T1000 (cell line): ENCODE data around the gene DAB2IP.
"Not testable (repeated sequence)": the region's sequence is repeated elsewhere in the genome, so short reads cannot be mapped to it uniquely, and the experiment has no call there.

Experiments
- DNase-seq: peaks from one replicate; lab custom pipeline; 2025; ENCODE audit warnings: mixed read lengths; lab: John Stamatoyannopoulos, UW

The DAB2IP gene

DNA sequence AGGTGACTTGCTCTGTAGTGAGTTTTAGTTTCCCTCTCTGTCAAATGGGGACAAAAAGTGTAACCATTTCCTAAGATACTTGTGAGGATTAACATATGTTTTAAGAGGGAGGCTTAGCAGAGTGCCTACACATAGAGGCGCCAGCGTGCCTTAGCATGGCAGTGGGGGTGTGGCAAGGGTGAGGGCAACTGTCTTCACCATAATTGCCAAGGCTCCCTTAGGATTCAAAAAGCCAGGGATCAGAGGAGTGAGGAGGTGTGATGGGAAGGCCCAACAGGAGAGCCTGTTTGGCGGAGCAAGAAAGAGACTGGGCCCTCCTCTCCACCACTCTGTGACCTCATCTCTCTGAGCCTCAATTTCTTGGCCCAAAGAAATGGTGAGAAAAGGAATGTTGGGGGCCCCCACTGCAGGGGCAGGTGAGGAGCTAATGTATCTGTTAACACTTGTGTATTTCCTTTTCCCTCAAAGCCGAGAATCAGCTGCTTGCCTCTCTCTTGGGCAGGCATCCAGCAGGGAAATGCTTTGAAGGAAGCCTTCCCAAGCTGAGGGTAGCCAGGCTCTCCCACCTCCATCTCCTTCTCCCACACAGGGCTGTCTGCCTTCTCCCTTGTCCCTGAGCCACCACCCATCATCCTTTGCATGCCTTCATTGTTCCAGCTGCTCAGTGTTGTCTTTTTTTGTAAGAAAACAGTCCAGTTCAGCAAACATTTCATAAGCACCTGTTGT, 76.0 kb downstream of the DAB2IP start:
- no peak for DNase-seq

DNA sequence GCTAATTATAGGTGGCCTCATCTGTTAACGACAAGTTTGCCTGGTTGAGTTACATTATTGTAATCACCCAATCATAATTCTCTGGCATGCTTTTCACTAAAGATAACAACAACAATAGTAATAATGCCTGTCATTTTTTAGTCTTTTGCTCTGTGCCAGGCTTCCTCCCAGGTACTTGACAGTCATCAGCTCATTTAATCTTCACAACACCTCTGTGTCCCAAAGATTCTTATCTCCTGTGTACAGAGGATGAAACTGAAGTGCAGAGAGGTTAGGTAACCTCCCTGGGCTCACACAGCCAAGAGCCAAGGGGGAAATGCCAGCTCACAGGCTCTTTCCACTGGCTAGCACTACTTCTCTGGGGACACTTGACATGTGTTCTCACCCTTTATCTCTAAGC, 77.5 kb downstream of the DAB2IP start:
- no peak for DNase-seq

DNA sequence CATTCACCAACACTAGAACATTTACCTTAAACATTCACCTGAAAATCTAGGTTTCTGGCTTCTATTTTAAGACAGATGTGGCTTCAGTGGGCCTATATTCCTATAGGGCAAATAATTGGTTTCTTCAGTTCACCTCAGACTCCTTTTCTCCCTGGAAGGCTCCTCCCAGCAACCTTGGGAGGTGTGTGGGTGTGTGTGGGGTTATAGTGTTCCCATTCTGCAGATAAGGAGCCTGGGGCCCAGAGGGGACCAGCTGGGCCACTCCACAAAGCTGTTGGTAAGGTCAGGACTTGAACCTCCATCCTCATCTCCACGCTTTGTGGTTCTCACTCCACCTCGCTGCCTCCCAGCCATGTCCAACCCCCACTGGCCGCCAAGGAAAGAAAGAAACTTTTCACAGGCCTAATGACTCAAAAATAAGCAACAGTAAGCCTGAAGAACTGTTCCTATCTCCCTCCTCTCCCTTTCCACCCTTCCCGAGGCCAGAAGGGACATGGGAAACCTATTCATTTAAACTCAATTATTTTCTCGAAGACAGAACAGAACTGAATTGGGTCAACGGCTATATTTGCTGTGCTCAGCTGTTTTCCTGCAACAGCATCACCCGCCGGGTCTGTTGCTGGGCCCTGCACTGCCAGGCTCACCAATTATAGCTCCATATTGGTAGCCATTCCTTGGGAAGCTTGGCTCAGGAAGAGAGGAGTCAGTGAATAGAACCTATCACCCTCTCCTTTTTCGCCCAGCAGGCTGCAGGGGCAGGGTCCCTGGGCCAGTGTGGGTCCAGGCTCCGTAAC, 78.5 kb downstream of the DAB2IP start:
- no peak for DNase-seq

DNA sequence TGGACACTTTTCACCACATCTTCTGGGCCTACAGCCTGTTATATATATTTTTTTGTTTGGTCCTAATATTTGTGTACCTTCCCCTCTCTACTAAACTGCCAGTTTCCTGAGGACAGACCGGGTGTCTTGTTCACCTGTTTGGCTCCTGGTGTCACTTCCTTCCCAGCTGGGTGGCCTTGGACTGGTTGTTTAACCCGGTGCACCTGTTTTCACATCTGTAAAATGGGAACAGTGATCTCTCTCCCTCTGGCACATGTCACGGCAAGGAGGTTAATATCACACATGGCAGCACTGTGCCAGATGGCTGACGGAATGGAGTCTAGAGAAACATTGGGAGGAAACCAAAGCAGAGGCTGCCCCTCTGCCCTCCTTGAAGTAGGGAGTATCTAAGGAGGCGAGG, 79.7 kb downstream of the DAB2IP start:
- DNase-seq: no peak

DNA sequence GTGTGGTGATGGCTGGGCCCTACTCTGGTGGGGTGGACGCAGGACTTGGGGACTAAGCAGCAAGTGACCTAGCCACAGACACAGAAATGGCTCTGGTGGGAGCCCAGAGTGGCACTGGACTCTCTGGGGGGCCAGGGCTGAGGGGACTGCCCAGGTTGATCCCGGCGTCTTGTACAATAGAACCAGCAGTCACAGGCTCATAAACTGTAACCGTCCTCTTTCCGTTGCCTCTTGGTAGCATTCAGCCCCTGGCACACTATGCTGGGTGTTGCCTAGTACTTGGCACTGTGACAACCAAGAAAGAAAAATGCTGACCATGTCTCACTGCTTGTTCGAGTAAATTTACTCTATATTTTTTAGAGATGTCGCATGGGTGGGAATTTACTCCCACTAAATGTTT, 80.5 kb downstream of the DAB2IP start:
- no peak for DNase-seq

DNA sequence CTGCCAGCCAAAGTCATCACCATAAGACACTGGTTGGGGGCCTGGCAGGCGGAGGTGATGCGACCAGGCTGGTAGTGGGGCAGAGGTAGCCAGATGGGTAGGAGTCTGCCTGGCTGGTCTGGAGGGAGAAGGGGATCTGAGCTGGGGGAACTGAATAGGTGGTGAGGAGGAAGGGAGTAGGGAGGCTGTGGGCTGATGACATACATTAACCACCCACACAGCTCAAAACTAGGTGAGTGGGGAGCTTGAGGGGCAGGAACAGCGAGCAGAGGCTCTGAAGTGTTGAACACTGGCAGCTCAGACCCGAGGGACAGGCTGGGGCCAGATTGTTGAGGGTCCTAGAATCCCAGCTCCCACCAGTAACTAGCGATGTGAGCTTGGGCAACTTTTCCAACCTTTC, 81.0 kb downstream of the DAB2IP start:
- DNase-seq: no peak

DNA sequence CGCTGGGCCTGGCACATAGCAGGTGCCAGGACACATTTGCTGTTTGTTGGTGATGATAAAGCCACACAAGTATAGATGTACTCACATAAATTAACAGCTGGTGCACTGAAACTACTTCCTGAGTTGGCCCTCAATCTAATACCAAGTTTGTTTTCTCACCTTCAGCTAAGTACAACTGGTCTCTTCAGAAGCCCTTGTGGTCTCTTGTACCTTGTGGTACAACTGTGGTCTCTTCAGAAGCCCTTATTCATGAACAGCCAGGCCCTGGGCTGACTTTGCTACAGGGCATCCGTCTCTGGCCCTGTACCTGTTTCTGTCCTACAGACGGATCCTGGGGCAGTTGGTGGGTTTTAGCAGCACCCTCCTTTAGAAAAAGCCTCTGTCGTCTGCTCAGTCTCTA, 81.5 kb downstream of the DAB2IP start:
- DNase-seq: no peak

DNA sequence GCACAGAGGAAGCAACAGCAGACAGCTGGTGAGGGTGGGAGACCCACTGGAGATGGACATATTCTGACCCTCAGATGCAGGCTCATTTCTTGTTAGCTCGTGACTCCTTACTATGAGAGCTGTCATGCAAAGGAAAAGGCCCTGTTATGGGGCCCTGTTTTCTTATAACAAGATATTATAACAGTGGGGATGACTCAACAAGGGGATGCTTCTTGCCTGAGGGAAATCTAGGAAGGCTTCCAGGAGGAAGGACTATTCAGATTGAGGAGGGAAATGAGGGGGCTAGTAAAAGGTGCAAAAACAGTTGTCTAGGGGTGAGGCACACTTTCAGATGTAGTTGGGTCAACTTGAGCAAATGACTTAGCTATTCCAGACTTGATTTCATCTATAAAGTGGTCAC, 83.0 kb downstream of the DAB2IP start:
- no peak for DNase-seq

DNA sequence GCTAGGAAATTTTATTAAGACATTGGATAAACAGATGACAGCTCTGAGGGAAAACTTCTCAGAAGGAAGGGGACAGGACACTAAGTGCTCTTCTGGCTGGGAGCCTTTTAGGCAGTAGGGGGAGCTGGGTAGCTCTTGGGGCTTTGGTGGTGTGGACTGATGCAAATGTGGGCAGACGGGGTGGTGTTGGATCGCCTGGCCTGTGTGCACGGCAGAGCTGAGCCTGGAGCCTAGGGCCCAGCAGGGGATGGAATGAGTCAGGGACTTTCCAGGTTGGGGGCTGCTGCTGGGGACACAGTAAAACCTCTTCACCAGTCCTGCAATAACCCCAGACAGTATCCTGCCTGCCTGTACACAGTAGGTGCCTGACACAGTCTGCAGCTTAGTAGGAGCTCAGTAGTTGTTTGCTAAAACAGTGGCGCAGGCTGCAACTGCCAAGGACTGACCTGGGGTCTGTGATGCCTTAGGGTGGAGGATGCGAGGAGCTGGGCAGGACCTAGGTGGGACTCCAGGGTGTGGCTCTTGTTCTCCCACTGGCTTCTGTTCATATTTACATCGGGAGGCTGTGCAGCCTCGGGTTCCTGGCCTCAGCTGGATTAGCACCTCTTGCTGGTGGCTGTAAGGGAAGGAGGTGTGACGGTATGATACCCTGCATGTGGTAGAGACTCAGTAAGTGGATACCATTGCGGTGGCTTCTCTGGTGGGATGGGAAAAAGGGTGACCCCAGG, 83.8 kb downstream of the DAB2IP start:
- peak; percentile 43 for DNase-seq

DNA sequence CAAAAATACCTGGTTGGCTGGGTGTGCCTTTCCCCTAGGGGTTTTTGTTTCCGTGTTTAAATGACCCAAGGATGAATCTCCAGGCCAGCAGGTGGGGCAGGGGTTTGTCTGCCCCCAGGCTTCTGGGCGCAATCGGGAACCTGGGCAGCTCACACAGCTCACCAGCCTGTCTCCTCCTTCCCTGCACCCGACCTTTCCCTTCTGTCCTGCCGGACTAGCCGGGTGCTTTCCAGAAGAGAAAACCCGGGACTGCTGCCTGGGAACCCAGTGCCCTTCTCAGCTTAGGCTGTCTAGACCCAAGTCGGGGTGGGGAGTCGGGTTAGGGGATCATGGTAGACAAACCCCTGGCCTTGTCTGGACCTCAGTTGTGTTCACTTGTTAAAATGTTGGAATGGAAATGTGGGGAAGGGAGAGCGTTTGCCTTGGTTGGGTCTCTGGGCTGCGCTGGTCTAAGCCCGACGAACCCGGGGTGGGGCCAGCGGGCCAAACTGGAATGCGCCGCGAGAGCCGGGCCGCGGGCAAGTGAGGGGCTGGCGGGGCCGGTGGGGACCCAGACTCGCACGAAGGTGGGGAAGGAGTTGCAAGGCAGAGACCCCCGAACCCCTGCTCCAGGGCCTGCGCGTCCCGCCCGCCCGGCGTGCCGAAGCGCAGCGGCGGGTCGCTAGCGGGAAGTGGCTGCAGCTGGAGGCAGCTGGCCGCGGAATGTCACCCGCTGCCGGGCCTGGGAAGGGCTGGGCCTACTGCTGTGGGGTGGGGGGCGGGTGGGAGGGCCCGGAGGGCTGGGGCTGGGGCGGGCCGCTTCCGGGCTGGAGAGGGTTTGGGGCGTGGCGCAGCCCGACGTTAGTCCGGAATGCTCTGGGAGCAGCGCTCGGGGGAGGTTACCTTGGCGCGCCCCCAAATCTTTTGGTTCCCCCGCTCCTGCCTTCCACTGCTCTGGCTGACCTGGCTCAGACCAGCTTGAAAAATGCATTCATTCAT, 84.6 kb downstream of the DAB2IP start:
- DNase-seq: no peak

DNA sequence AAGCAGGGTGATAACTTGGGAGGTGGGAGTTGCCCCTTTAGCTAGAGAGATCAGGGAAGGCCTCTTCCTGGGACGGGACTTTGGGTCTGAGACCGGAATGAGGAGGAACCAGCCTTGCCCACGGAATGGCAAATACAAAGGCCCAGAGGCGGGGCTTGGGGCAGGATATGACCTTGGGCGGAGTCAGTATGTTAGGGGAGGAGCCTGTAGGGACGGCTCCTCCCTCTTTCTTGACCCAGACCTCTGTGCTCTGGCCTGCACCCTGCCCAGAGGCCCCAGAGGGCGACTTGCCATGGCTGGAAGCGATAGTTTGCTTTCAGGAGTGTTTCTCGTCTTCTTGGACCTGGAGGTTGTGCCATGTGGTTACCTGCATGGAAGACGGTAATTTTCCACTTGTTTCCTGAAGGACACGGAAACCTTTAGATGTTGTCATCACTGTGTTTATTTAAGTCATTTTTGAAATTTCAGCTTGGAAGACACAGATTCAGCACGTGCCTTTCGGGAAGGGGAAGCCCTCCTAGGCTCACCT, 85.6 kb downstream of the DAB2IP start:
- no peak for DNase-seq

DNA sequence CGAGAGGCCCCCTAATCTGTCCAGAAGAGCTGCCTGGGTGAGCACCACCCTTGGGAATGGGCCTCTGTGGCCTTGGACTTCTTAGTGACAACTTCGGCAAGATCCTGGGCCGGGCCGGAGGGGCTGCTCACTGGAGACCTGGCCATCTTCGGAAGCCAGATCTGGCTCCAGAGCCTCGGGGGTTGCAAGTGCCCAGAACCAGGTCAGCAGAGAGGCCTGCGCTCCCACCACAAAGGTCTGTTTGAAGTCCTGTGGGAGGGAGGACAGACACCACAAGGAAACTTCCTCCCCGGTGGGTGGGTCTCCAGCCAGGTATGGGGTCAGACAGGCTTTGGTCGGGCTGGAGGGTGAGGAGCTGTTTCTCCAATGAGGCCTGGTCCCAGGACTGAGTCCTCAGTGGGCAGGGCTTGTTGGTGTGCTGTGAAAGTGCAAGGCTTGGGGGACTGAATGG, 86.1 kb downstream of the DAB2IP start:
- no peak for DNase-seq

DNA sequence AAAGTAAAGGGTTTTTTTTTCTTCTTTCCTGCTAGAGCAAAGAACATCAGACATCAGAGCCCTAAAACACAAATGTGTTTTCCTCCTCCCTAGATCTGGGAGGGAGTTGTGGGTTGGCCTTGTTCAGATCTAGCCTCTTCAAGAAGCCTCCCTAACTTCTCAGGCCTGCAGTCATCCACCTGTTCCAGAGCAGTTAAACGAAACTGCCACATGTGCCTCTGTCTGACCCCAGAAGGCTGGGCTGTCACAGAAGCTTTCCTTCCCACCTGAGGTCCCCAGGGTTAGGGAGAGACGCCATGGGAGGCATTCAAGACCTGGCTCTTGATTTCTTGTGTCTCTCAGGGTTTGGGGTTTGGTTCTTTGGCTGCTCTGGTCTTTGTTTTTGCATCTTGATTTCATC, 87.0 kb downstream of the DAB2IP start:
- no peak for DNase-seq

DNA sequence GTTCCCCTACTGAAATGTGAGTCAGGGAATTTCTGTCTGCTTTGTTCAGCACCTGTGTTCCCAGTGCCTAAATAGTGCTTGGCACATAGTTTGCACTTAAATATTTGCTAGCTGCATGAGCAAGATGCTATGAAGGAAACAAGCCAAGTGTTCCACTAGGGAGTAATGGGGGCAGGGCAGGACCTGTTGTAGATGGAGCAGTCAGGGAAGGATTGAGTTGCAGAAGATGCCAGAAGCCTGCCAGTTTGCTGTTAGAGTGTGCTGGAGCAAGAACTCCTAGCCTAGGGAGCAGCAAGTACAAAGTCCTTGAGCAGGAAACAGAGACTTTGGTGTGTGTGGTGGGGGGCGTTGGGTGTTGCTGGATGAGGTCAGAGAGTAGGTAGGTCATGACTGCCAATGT, 87.5 kb downstream of the DAB2IP start:
- no peak for DNase-seq

DNA sequence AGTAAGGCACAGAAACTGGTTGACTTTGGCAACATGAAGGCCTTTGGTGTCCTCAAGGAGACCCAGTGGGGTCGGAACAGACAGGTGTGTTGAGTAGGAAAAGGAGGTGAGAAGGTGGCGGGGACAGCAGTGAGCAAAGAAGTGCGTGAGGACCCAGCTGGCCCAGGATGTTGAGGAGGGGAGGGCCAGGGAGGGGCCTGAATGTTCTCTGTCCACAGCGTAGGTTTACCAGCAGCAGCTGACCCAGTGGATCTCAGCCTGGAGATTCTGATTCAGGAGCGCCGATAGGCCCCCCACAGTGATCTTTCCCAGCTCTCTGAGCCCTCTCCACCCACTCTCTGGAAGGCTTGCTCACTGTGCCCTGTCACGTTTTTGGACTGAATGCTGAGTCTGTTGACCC, 88.5 kb downstream of the DAB2IP start:
- no peak for DNase-seq

DNA sequence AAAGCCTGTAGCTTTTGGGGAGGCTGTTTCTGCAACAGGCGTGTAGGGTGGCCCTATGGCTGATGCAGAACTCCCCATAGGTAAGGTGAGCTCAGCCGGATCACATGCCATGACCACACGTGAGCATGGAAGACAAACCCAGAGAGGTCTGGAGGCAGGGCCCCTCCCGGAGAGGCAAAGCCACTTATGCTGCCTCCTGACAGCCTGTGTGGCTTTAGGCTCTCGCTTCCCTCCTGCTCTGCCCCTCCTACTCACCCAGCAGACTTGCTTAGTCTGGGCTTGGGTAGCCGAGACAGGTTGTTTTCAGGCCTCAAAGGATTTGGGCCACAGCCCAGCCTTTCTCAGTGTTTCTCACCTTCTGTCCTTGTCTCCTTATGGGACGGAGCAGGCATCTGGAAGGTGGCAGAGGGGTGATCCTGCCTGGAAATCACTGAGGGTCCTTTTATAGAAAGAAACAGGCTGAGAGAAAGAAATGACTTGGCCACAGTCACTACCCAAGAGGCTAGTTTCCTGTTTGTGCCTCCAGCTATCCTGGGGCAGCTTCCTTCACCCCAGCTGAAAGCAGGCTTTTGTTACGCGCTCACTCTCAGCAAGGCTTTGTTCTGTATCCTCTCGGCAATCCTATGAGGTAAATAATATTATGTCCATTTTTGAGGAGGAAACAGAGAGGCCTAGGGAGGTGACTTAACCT, 89.9 kb downstream of the DAB2IP start:
- no peak for DNase-seq

DNA sequence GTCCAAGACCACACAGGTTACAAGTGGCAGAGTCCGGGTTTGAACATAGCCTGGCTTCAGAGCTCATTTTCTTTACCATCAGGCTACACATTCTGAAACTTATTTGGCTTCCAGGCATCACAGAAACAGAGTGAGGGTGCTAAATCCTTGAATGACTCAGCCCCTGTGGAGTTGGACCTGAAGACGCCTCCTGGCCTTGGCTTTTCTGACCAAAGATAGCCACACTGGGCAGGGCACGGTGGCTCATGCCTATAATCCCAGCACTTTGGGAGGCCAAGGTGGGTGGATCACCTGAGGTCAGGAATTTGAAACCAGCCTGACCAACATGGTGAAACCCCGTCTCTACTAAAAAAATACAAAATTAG, 90.5 kb downstream of the DAB2IP start:
- not testable (repeated sequence) for DNase-seq

DNA sequence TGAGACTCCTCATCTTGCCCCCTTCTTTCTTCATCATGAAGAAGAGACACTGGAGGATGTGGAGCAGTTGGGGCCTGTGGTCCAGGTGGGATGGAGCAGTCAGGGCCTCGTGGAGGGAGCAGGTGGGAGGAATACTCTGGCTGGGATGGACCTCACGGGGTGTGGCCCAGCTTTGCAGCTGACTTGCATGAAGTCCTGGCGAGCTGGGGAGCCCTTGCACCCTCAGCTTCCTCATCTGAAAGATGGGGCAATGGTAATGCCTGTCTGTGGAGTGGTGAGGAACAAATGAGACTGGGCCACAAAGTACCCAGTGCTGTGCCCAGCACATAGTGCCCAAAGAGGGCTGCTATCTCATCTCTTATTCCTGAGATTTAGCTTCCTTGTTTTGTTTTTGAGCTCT, 91.5 kb downstream of the DAB2IP start:
- DNase-seq: no peak

DNA sequence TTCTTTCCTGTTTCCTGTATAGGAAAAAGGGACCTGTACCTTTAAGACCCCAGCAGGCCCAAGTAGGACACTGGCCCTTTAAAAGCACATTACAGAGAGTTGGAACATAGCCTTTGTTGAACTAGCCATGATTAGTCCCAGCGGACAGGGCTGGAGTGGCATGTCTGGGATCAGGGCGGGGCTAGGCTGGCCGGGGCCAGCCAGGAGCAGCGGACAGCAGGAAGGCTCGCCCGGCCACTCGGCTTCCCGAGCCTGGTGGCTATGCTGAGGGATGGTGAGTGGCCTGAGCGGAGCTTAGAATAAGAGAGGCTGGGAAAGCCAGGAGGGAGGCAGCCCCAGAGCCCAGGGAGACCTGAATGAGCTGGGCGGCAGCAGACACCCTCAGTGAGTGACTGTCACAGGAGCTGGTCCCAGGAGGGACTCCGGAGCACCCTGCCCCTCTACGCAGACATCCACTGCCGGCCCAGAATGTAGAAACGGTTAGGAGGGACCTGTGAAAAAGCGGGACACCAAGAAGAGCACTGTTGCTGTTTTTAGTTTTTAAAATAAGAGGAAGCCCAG, 92.1 kb downstream of the DAB2IP start:
- DNase-seq: peak; percentile 45

DNA sequence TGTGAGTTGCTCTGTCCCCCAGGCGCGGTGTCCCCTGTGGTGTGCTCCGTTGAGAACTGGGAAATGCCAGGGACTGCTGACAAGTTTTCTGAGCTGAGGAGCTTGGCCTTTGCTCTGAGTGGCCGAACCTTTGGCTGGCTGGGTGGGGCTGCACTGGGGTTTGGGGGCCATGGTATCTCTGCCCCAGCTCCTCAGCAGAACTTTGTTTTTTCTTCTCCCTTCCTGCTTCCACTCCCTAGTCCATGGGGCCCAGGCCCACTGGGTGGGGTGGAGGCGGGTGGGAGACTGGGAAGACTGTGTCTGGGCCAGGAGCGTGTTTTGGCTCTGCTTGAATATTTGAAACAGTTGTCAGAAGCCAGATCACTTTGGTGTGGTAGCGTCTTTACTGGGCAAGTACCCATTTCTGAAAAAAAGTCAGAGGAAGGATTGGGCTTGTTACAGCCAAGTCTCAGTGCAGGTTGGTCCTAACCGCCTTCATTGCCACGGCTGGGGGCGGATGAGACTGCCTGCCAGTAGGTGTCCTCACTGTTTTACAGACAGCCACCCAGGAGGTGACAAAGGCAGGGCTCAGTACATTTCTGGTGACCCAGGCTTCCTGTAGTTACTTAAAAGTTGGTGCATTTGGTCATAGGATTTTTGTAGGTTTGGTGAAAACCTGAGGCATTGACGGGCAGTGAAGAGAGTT, 92.7 kb downstream of the DAB2IP start:
- DNase-seq: no peak
